HEK293T (cell line): Measurements from ENCODE around the gene ARHGEF10L.

Experiments
- ELF4 ChIP-seq: fragments of 450-650 bp; IDR thresholded peaks from 2 replicates; pipeline ENCODE4 v1.6.1; 2017; ENCODE audit warnings: antibody characterized with exemption
- FOXA1 ChIP-seq: fragments of 450-650 bp; IDR thresholded peaks from 2 replicates; pipeline ENCODE4 v1.6.1; 2016; ENCODE audit warnings: mild to moderate bottlenecking
- SP1 ChIP-seq: fragments of 450-650 bp; IDR thresholded peaks from 2 replicates; pipeline ENCODE4 v1.6.1; 2017
- SUZ12 ChIP-seq: fragments of 450-650 bp; IDR thresholded peaks from 2 replicates; pipeline ENCODE4 v1.6.1; 2016; ENCODE audit warnings: mild to moderate bottlenecking
- TARDBP ChIP-seq: fragments of 450-650 bp; IDR thresholded peaks from 2 replicates; pipeline ENCODE4 v1.6.1; 2016

- TF ChIP-seq FOXA1 (no peak), SP1 (no peak), TARDBP (no peak), ELF4 (no peak), SUZ12 (no peak)
These were observed 157.2 kb downstream of the ARHGEF10L start for GRCh38 chr1:17696417-17697301.
